HG02840 (cell line): ENCODE measurements around the gene TRAPPC3.
A peak's percentile ranks its signal among the peaks of the same experiment; 100 is the strongest.
"Not testable (repeated sequence)": the region's sequence is repeated elsewhere in the genome, so short reads cannot be mapped to it uniquely, and the experiment has no call there.

ENCODE experiments used
- ATAC-seq: cut with Tn5 transposase; IDR thresholded peaks from one replicate; pipeline ENCODE4 v1.9.1; 2021; ENCODE audit warnings: mild to moderate bottlenecking, moderate library complexity, moderate number of reproducible peaks; ENCODE audit not compliant: unreplicated experiment, low FRiP score

The TRAPPC3 gene

DNA sequence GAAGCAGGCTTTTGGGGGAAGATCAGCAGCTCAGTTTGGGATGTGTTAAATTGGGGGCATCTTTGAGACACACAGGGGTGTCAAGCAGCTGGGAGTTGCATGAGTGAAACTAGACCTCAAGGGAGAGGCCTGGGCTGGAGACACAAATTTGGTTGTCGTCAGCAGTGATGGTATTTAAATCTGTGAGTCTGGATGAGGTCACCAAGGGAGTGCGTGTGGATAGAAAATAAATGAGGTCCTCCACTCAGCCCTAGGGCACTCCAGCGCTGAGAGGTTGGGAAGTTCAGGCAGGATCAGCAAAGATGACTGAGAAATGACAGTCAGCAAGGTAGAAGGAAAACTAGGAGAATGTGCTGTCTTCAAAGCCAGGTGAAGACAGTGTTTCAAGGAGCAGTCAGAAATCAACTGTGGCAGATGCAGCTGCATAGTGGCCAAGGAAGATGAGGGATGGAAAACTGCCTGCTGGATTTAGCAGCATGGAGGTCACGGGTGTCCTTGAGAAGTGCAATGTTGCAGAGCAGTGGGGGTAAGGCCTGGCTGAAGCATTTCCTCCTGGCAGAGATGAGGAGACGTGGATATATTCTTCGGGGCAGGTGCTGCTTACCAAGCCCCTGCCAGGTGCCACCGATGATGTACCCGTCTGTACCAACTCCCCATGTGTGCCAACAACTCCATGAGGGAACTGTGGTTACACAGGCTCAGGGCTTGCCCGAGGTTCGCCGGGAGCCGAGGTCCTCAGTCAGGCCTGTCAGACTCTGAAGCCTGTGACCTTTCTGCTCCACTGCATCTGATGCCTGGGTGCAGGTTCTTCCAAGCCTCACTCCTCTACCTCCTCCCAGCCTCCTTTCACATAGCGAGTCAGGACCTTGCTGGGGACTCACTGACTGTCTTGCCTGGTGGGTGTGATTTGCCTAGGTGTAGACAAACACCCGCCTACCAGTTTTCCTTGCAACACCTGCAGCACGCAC lies 17.9 kb upstream of the TRAPPC3 start:
- no peak for ATAC-seq

DNA sequence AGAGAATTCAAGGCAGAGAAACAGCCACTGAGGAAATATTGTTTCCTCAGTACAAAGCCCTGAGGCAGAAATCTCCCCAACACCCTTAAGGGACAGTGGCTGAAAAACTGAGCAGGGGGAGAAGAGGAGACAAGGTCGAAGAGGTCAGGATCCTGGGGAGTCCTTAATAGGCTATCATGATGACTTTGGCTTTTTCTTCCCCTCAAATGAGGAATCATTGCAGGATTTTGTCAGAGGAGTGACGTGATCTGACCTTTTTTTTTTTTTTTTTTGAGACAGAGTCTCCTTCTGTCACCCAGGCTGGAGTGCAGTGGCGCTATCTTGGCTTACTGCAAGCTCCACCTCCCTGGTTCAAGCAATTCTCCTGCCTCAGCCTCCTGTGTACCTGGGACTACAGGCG lies 16.9 kb upstream of the TRAPPC3 start:
- ATAC-seq = no peak

DNA sequence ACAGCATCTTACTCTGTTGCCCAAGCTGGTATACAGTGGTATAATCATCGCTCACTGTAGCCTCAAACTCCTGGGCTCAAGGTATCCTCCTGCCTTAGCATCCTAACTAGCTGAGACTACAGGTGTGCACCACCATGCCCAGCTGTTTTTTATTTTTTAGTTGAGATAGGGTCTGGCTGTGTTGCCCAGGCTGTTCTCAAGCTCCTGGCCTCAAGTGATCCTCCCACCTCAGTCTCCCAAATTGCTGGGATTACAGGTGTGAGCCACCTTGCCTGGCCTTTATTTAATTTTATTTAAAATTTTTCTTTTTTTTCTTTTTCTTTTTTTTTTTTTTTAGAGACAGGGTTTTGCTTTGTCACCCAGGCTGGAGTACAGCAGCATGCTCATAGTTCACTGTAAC lies 15.9 kb upstream of the TRAPPC3 start:
- no peak for ATAC-seq

- no peak for ATAC-seq
Measured at GRCh38 chr1:36164361-36164760, 15.1 kb upstream of the TRAPPC3 start.

GRCh38 chr1:36163426-36163825 lies 14.1 kb upstream of the TRAPPC3 start:
- ATAC-seq = no peak

DNA sequence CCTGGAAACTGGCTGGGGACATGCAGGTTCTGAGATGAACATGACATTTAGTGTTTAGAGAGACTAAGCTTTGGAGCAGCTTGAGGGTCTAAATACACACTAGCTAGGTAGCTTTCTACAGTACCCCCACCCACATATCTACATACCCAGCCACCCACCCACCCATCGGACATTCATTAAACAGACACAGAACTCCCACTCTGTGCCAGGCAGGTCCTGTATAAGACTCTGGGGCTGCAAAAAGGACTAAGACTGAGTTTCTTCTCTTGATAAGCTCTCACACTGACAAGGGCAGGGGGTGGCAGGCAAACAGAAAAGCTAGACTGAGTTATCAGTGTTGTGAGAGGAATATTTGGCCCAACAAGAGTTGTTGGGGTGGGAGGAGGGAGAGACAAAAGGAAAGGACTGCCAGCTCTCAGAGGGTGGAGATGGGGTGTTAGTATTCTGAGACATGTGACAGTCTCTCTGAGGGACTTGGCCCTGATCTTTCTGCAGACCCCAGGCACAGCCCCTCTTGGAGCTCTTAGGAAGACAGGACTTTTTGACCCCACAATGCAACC lies 13.5 kb upstream of the TRAPPC3 start:
- no peak for ATAC-seq

GRCh38 chr1:36161641-36162531 lies 12.6 kb upstream of the TRAPPC3 start:
- ATAC-seq = no peak

DNA sequence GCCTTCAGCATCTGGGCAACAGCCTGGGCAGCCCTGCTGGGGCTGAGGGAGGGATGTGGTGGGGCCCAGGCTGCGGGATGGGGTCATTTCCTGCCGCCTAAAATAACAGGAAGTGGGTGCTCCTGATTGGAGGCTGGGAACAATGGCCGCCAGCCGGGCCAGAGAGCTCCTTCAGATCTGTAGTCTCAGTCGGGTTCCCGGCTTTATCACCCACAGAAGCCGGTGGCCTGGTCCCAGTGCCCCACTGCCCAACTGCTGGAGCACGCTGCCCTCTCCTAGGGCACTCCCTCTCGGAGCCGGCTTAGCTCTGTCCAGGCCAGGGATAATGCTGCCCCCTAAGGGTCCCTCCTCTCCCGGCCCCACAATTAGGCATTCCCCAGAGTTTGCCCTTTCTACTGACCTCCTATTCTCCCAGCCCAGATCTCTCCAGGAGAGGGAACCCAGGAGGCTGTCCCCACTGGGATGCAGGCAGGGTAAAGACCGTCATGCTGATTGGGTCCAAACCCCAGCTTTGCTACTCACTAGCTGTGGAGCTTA lies 11.7 kb upstream of the TRAPPC3 start:
- no peak for ATAC-seq

GRCh38 chr1:36160388-36160948 lies 11.2 kb upstream of the TRAPPC3 start:
- ATAC-seq = no peak

GRCh38 chr1:36159614-36160387 lies 10.5 kb upstream of the TRAPPC3 start:
- no peak for ATAC-seq

- not testable (repeated sequence) for ATAC-seq
Measured at GRCh38 chr1:36158827-36159252, 9.6 kb upstream of the TRAPPC3 start.

DNA sequence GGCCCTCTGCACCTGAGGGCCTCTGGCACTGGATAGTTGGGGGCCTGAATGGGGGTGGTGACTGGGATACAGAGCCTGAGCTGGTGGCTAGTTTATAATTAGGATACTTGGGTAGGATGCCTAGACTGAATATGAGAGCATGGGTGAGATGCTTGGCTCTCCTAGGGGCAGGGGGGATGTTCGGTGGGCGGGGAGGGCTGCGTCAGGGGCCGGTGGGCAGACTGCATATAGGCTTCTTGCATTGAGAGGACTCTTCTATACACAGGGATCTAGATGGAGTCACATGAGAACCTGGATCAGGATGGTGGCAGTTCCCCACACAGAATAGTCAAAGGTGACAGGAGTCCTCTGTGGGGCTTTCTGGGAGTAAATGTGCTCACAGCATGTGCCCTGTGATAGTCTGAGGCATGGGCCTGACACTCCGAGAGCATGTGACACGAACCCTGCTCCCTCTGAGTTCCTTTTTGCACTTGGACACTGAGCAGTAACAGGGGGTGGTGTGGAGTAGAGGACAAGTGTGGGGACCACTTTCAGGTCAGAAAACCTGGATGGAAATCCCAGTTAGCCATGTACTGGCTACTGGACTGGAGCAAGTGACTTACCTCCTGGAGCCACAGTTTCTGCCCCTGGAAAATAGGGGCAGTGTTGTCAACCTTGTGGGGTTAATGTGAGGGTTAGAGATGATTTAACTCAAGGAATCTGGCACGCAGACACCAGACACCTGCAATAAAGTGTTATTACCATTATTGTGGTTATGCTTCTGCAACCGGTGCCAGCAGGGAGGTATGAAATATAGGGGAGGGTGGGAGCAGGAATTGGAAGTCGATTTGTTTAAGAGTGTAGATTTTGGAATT lies 8.9 kb upstream of the TRAPPC3 start:
- ATAC-seq = no peak

- no peak for ATAC-seq
Measured at GRCh38 chr1:36157115-36157903, 8.0 kb upstream of the TRAPPC3 start.

DNA sequence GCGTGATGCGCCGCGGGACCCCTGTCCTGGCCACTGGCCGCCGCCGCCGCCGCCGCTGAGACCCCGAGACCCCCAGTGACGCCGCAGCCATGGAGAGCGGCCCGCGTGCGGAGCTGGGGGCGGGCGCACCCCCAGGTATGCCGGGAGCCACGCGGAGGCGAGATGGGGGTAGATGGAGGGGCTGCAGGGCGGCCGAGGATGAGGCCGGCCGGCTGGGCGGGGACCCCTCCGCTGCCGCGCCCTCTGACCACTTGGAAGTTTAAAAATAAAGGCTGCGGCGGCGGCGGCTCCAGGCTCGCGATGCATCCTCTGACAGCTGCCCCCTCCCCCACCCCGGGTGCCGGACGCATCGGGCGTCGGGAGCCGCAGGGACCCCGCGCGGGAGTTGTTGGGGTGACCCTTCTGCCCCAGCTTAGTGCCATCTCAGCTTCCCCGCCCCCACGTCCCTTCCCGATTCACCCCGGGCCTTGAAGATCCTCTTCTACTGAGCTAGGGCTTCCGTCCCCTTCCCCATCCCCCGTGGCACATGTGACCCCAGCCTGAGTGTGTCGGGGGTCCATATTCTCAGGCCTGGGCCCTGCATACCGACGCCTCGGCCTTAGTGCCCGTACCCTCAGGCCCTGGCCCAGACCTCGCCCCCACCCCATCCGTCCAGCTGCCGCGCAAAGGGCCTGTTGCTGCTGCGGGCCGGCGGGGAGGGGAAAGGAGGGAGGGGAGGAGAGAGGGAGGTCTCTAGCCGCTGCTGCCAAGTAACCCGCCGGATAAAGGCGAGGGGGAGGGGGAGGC lies 7.2 kb upstream of the TRAPPC3 start:
- peak; percentile 0 for ATAC-seq

GRCh38 chr1:36155408-36156328 lies 6.4 kb upstream of the TRAPPC3 start, which contains the start of gene MAP7D1:
Gene MAP7D1 (plus strand): TSS chr1:36156160. CDS start chr1:36156418, 258 bp downstream.
- peak; percentile 62 for ATAC-seq
